Measurements from ENCODE around the gene CCR7. TPM values are rescaled to one million over a fixed set of nuclear protein-coding genes. Genes with fewer than 3 reads are reported as not detected.

CCR7 gene
- total RNA-seq, 6 donors from 2014 or later, result 0.30 to 2.8 (median 1.4) TPM; not detected in 2

DNA sequence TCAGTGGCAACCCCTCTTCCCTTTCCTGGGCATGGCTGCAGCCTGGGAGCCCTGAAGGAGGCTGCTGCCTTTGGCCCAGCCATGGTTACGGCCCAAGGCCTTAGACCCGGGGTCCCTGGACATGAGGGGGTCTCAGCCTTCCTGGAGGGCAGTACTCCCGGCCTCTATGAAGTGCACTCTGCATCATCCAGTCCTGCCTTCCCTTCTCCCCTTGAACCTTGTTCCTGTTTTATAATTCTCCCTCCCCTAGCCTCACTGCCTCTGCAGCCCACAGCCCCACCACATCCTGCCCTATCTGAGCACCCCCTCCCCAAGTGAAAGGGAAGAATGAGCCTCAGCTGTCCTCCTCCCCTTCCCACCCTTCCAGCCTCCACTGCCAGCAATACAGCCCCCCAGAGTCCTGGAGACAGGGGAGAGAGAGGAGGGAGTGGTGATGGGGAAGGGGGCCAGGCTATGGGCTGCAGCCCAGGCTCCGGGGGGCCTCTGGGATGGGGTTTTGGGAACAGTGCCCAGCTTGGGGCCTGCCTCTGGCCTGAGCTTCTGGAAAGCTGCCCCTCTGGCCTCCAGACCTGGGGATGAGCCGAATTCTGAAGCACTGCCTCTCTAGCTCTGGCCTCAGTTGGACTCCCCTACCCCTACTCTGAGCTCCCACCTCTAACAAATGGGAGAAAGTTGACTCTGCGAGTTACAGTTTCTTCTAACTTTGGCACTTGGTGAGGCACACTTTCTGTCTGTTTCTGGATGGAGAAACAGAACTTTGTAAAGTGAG lies 7.6 kb downstream of the CCR7 start:
- no peaks in the 10 kb centered on the region for H3K27me3 ChIP-seq
- H3K4me3 ChIP-seq, result peak overlapping the region in 2 of 4 donors; percentile 13
- DNase-seq, result peak in 1 of 2 donors; percentile 43
- H3K36me3 ChIP-seq, result no peaks in the 10 kb centered on the region
- no peak for ATAC-seq (ENCODE audit: low FRiP score in 2 of 2)
- 44 to 47% methylated on average over 4 to 6 of the region's 6 CpGs for WGBS, 2 donors
- peaks cover 53 to 60% (median 57%) of the 10 kb centered on the region in 4 donors for H3K4me1 ChIP-seq
- peak overlapping the region; percentile 38 to 79 (median 72) for H3K27ac ChIP-seq
- no peaks in the 10 kb centered on the region for H3K9me3 ChIP-seq
- TF ChIP-seq POLR2AphosphoS5 (IDR thresholded peaks at IDR 0.05) (no peak), EP300 (IDR thresholded peaks at IDR 0.05) (no peak), POLR2A (IDR thresholded peaks at IDR 0.05) (no peak)
- TF ChIP-seq, protein P1, sequence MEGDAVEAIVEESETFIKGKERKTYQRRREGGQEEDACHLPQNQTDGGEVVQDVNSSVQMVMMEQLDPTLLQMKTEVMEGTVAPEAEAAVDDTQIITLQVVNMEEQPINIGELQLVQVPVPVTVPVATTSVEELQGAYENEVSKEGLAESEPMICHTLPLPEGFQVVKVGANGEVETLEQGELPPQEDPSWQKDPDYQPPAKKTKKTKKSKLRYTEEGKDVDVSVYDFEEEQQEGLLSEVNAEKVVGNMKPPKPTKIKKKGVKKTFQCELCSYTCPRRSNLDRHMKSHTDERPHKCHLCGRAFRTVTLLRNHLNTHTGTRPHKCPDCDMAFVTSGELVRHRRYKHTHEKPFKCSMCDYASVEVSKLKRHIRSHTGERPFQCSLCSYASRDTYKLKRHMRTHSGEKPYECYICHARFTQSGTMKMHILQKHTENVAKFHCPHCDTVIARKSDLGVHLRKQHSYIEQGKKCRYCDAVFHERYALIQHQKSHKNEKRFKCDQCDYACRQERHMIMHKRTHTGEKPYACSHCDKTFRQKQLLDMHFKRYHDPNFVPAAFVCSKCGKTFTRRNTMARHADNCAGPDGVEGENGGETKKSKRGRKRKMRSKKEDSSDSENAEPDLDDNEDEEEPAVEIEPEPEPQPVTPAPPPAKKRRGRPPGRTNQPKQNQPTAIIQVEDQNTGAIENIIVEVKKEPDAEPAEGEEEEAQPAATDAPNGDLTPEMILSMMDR (IDR thresholded peaks at IDR 0.05), result no peak

DNA sequence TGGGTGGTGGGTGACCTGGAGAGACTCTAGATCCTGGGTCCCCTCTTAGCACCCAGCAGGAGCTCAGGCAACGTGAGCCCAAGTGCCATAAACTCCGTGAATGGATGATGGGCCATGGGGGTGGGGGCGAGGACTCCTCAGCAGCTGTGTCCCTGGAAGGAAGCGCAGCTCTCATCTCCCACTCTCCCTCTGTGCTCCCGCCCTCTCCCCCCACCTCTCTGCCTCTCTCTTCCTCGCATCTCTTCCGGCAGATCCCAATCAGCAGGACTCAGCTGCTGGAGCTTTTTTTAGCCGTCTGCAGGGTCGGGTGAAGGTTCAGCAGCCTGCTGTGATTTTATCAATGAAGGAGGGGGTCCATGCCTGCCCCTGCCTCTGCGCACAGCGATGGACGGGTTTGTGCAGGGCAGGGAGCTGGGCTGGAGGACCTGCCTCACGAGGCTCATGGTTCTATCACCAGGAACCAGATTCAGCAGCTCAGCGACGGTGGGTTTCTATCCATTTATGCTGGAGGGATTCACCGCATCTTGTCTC lies 8.3 kb downstream of the CCR7 start:
- H3K27ac ChIP-seq, result peak overlapping the region; percentile 38 to 79 (median 72)
- peak overlapping the region in 2 of 4 donors; percentile 13 for H3K4me3 ChIP-seq
- no peaks in the 10 kb centered on the region for H3K27me3 ChIP-seq
- H3K36me3 ChIP-seq, result no peaks in the 10 kb centered on the region
- WGBS, 2 donors, result 36 to 46% methylated on average over 16 of the region's 16 CpGs
- DNase-seq, result peak in 1 of 2 donors; percentile 26
- ATAC-seq (ENCODE audit: low FRiP score in 2 of 2), result no peak
- H3K9me3 ChIP-seq, result no peaks in the 10 kb centered on the region
- H3K4me1 ChIP-seq, result peaks cover 61 to 67% (median 62%) of the 10 kb centered on the region in 4 donors
- TF ChIP-seq POLR2AphosphoS5 (IDR thresholded peaks at IDR 0.05) (peak; percentile 34 to 85), EP300 (IDR thresholded peaks at IDR 0.05) (peak in 2 of 4 donors; percentile 82 to 85), POLR2A (IDR thresholded peaks at IDR 0.05) (no peak)
- TF ChIP-seq, protein P1 (IDR thresholded peaks at IDR 0.05), result no peak

DNA sequence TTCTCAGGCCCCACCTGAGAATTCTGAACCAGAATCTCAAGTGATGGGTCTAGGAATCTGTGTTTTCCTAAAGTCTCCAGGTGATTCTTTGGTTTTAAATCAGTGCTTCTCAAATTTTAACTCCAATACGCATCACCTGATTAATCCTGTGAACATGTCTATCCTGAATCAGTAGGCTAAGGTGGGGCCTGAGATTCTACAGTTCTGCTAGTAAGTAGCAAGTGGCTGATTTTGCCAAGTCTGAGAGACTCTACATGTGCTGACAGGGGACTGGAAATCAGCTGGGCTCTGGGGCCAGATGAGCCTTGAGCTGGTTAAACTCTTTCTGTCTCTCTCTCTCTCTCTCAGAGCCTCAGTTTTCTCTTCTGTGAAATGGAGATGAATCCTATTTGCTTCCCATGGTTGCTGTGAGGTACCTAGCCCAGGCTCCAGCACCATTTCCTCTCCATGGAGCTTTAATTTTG lies 9.0 kb downstream of the CCR7 start:
- Histone ChIP-seq H3K4me1 (peaks cover 68 to 74% (median 69%) of the 10 kb centered on the region in 4 donors), H3K27me3 (no peaks in the 10 kb centered on the region), H3K9me3 (no peaks in the 10 kb centered on the region), H3K36me3 (no peaks in the 10 kb centered on the region), H3K27ac (peak overlapping the region; percentile 38 to 79 (median 72)), H3K4me3 (no peak overlapping the region)
- ATAC-seq (ENCODE audit: low FRiP score in 2 of 2), result no peak
- 93 to 100% methylated on average over 1 of the region's 1 CpG for WGBS, 2 donors
- no peak for DNase-seq
- no peak for TF ChIP-seq EP300 (IDR thresholded peaks at IDR 0.05)
- TF ChIP-seq, protein P1 (IDR thresholded peaks at IDR 0.05), result no peak
- TF ChIP-seq POLR2A (IDR thresholded peaks at IDR 0.05), result no peak
- no peak for TF ChIP-seq POLR2AphosphoS5 (IDR thresholded peaks at IDR 0.05)

DNA sequence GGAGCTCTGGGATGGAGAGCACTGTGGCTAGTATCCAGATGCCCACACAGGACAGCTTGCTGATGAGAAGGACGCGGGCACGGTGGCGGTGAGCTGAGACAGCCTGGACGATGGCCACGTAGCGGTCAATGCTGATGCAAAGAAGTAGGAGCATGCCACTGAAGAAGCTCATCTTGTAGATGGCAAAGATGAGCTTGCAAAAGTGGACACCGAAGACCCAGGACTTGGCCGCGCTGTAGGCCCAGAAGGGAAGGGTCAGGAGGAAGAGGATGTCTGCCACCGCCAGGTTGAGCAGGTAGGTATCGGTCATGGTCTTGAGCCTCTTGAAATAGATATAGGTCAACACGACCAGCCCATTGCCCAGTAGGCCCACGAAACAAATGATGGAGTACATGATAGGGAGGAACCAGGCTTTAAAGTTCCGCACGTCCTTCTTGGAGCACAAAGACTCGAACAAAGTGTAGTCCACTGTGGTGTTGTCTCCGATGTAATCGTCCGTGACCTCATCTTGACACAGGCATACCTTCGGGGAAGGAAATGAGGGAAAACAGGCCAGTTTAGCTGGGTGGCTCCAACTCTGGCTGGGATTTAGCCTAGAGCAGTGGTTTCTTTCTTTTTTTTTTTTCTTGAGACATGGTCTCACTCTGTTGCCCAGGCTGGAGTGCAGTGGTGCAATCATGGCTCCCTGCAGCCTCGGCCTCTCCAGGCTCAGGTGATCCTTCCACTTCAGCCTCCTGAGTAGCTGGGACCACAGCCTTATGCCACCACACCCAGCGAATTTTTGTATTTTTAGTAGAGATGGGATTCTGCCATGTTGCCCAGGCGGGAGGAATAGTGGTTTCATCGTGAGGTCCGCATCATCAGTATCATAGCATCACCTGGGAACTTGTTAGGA lies 9.7 kb downstream of the CCR7 start:
- Histone ChIP-seq H3K9me3 (no peaks in the 10 kb centered on the region), H3K4me1 (peaks cover 64 to 80% (median 74%) of the 10 kb centered on the region in 4 donors), H3K27ac (peak overlapping the region in 3 of 4 donors; percentile 86 to 89 (median 88)), H3K36me3 (no peaks in the 10 kb centered on the region), H3K4me3 (no peak overlapping the region), H3K27me3 (no peaks in the 10 kb centered on the region)
- TF ChIP-seq EP300 (IDR thresholded peaks at IDR 0.05) (no peak), POLR2A (IDR thresholded peaks at IDR 0.05) (no peak), POLR2AphosphoS5 (IDR thresholded peaks at IDR 0.05) (no peak)
- TF ChIP-seq, protein P1 (IDR thresholded peaks at IDR 0.05), result no peak
- DNase-seq (peak; percentile 18 to 66), ATAC-seq (ENCODE audit: low FRiP score in 2 of 2) (no peak)
- WGBS, 2 donors, result 93% methylated on average over 22 to 26 of the region's 26 CpGs
